HepG2 (cell line): ENCODE data around the gene FAM200B. TPM values are rescaled to one million over a fixed set of nuclear protein-coding genes. Genes with fewer than 3 reads are reported as not detected.

Experiments used
- FOXJ3 ChIP-seq: sonication (generic); formaldehyde crosslinking; IDR thresholded peaks from 2 replicates; pipeline ENCODE4 v1.4.0; 2020; ENCODE audit warnings: missing genetic modification reagents, mild to moderate bottlenecking, borderline replicate concordance
- FOXM1 ChIP-seq: sonication (generic); formaldehyde crosslinking; IDR thresholded peaks from 2 replicates; pipeline ENCODE4 v1.5.0; 2020; ENCODE audit warnings: missing genetic modification reagents
- GABPA ChIP-seq, 2 experiments: IDR thresholded peaks; 2 replicates each; pipeline ENCODE4 v1.6.1; 2011 to 2016; ENCODE audit warnings: low read depth in 2 of 2, low read length in 1 of 2, missing biosample characterization in 1 of 2, missing genetic modification characterization in 1 of 2
- GATAD2A ChIP-seq: IDR thresholded peaks from 2 replicates; pipeline ENCODE4 v1.6.1; 2016
- HES4 ChIP-seq: sonication (generic); formaldehyde crosslinking; IDR thresholded peaks from 2 replicates; pipeline ENCODE4 v1.9.0; 2021; ENCODE audit warnings: mild to moderate bottlenecking, missing genetic modification reagents, borderline replicate concordance
- NCOA5 ChIP-seq: sonication (generic); formaldehyde crosslinking; IDR thresholded peaks from 2 replicates; pipeline ENCODE4 v1.4.0; 2020; ENCODE audit warnings: missing genetic modification reagents
- POGZ ChIP-seq: sonication (generic); formaldehyde crosslinking; IDR thresholded peaks from 2 replicates; pipeline ENCODE4 v1.4.0; 2020; ENCODE audit warnings: mild to moderate bottlenecking, missing genetic modification reagents
- RFX1 ChIP-seq: fragments of 450-650 bp; IDR thresholded peaks from 2 replicates; pipeline ENCODE4 v1.6.1; 2017
- SNAI1 ChIP-seq: sonication (generic); formaldehyde crosslinking; IDR thresholded peaks from 2 replicates; pipeline ENCODE4 v1.5.0; 2020; ENCODE audit warnings: mild to moderate bottlenecking, missing genetic modification reagents, borderline replicate concordance
- ZFAT ChIP-seq: sonication (generic); formaldehyde crosslinking; conservative IDR thresholded peaks from 2 replicates; pipeline ENCODE4 v1.8.1; 2023; ENCODE audit warnings: missing genetic modification reagents, inconsistent platforms
- ZNF652 ChIP-seq: IDR thresholded peaks from 2 replicates; pipeline ENCODE4 v1.6.1; 2016; ENCODE audit warnings: low read depth, borderline replicate concordance
- polyA plus RNA-seq, 8 experiments: library from polyadenylated mRNA; depleted of rRNA in 3 of 8; stranded (reverse) in 7 of 8; unstranded in 1 of 8; fragments of >200 nt; fragmentation: Illumina TruSeq in 4 of 8; extraction: Trizol in 4 of 8; gene quantifications; 2 replicates each; pipeline versions ENCODE4 v1.2.1 to v1.2.3, GENCODE V29; 2011 to 2016; ENCODE audit warnings: low read depth in 4 of 8, missing spikeins in 1 of 8, mixed read lengths in 1 of 8; ENCODE audit not compliant: insufficient read depth in 1 of 8
- total RNA-seq, 5 experiments: library from RNA; depleted of rRNA; stranded (reverse); fragments of >200 nt; fragmentation: Illumina TruSeq; extraction: Trizol; gene quantifications; 2 replicates each; pipeline ENCODE4 v1.2.3, GENCODE V29; 2016; ENCODE audit warnings: low read depth in 1 of 5
- TF ChIP-seq, protein P1 (sequence below): sonication (generic); formaldehyde crosslinking; IDR thresholded peaks from 2 replicates; pipeline ENCODE4 v1.4.0; 2020; ENCODE audit warnings: missing genetic modification reagents
- TF ChIP-seq, protein P2 (sequence below), 2 experiments: sonication (generic) in 1 of 2; formaldehyde crosslinking in 1 of 2; IDR thresholded peaks; 2 replicates each; pipeline versions ENCODE4 v1.4.0 to v1.6.1; 2018 to 2020; ENCODE audit warnings: missing genetic modification reagents in 2 of 2, borderline replicate concordance in 1 of 2, low read depth in 1 of 2, mild to moderate bottlenecking in 1 of 2, missing biosample characterization in 1 of 2
- TF ChIP-seq, protein P3 (sequence below): IDR thresholded peaks from 2 replicates; pipeline ENCODE4 v1.4.0; 2020; ENCODE audit warnings: mild to moderate bottlenecking, missing genetic modification reagents

The FAM200B gene
- total and polyA plus RNA-seq, 2 of the 13 experiments (the other 11 are each of a cell fraction or from before 2014, with no cell fraction given), result 25.6 to 41.8 TPM

DNA sequence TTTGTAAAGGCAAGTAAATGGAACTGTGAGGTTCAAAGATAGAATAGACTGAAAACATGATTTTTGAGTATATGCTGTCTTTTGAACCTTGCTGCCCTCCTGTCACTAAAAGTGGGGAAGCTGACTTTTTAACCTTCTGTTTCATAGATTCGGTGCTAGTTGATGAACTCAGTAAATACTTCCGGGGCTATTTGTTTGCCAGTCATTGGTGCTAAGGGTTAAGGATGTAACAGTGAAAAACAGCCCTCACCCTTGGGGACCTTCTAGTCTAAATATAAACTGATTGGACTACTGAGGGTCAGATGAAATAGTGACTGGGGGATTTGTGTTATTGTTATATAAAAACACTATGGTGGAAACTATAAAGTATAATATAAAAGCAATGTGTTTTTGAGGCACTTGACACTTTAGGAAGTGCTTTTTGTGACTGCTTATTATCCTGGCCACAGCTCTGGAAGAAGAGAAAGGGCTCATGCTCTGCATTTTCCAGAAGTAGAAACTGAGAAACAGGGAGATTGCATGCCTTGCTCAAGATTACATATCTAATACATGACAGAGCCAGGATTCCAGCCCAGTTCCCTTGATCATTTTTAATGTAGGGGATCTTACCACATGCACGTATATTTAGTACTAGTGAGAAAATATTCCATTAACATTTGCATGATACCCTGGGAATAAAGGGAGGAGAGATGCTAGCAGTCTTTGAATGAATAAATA is 25.2 kb downstream of the FAM200B start (continued):
- TF ChIP-seq, protein P1, sequence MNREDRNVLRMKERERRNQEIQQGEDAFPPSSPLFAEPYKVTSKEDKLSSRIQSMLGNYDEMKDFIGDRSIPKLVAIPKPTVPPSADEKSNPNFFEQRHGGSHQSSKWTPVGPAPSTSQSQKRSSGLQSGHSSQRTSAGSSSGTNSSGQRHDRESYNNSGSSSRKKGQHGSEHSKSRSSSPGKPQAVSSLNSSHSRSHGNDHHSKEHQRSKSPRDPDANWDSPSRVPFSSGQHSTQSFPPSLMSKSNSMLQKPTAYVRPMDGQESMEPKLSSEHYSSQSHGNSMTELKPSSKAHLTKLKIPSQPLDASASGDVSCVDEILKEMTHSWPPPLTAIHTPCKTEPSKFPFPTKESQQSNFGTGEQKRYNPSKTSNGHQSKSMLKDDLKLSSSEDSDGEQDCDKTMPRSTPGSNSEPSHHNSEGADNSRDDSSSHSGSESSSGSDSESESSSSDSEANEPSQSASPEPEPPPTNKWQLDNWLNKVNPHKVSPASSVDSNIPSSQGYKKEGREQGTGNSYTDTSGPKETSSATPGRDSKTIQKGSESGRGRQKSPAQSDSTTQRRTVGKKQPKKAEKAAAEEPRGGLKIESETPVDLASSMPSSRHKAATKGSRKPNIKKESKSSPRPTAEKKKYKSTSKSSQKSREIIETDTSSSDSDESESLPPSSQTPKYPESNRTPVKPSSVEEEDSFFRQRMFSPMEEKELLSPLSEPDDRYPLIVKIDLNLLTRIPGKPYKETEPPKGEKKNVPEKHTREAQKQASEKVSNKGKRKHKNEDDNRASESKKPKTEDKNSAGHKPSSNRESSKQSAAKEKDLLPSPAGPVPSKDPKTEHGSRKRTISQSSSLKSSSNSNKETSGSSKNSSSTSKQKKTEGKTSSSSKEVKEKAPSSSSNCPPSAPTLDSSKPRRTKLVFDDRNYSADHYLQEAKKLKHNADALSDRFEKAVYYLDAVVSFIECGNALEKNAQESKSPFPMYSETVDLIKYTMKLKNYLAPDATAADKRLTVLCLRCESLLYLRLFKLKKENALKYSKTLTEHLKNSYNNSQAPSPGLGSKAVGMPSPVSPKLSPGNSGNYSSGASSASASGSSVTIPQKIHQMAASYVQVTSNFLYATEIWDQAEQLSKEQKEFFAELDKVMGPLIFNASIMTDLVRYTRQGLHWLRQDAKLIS (CRISPR knock-in tag), result no peak
- TF ChIP-seq FOXJ3 (CRISPR knock-in tag) (no peak), GABPA (IDR thresholded peaks at IDR 0.05; ENCODE audit: low read depth, low read length) (no peak), GABPA (CRISPR knock-in tag; IDR thresholded peaks at IDR 0.05; ENCODE audit: low read depth) (peak; percentile 75), GATAD2A (CRISPR knock-in tag) (no peak), FOXM1 (CRISPR knock-in tag) (no peak), RFX1 (no peak), ZFAT (CRISPR knock-in tag) (no peak), HES4 (no peak), POGZ (CRISPR knock-in tag) (no peak), ZNF652 (CRISPR knock-in tag) (peak; percentile 44; the same call in 1 of the 2 replicates), NCOA5 (CRISPR knock-in tag) (no peak), SNAI1 (CRISPR knock-in tag) (no peak)
- TF ChIP-seq, protein P2, sequence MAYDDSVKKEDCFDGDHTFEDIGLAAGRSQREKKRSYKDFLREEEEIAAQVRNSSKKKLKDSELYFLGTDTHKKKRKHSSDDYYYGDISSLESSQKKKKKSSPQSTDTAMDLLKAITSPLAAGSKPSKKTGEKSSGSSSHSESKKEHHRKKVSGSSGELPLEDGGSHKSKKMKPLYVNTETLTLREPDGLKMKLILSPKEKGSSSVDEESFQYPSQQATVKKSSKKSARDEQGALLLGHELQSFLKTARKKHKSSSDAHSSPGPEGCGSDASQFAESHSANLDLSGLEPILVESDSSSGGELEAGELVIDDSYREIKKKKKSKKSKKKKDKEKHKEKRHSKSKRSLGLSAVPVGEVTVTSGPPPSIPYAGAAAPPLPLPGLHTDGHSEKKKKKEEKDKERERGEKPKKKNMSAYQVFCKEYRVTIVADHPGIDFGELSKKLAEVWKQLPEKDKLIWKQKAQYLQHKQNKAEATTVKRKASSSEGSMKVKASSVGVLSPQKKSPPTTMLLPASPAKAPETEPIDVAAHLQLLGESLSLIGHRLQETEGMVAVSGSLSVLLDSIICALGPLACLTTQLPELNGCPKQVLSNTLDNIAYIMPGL (CRISPR knock-in tag; IDR thresholded peaks at IDR 0.05; ENCODE audit: borderline replicate concordance in 1 of 2, low read depth in 1 of 2), result no peak
- TF ChIP-seq, protein P3, sequence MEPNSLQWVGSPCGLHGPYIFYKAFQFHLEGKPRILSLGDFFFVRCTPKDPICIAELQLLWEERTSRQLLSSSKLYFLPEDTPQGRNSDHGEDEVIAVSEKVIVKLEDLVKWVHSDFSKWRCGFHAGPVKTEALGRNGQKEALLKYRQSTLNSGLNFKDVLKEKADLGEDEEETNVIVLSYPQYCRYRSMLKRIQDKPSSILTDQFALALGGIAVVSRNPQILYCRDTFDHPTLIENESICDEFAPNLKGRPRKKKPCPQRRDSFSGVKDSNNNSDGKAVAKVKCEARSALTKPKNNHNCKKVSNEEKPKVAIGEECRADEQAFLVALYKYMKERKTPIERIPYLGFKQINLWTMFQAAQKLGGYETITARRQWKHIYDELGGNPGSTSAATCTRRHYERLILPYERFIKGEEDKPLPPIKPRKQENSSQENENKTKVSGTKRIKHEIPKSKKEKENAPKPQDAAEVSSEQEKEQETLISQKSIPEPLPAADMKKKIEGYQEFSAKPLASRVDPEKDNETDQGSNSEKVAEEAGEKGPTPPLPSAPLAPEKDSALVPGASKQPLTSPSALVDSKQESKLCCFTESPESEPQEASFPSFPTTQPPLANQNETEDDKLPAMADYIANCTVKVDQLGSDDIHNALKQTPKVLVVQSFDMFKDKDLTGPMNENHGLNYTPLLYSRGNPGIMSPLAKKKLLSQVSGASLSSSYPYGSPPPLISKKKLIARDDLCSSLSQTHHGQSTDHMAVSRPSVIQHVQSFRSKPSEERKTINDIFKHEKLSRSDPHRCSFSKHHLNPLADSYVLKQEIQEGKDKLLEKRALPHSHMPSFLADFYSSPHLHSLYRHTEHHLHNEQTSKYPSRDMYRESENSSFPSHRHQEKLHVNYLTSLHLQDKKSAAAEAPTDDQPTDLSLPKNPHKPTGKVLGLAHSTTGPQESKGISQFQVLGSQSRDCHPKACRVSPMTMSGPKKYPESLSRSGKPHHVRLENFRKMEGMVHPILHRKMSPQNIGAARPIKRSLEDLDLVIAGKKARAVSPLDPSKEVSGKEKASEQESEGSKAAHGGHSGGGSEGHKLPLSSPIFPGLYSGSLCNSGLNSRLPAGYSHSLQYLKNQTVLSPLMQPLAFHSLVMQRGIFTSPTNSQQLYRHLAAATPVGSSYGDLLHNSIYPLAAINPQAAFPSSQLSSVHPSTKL, result no peak
- TF ChIP-seq, all 625 proteins: peak for 4
